Mesenchymal stem cell (in vitro differentiated cells and primary cell): ENCODE results near the gene CRISPLD2.
A peak's percentile ranks its signal among the peaks of the same experiment; 100 is the strongest.

ENCODE experiments used
- DNase-seq: peaks from one replicate; pipeline ENCODE4 v3.0.0-alpha.2; 2013
- H2AFZ ChIP-seq: one replicate; pipeline ENCODE4 v1.6.1; 2013; ENCODE audit warnings: low read depth, mild to moderate bottlenecking, control low read depth, inconsistent platforms, low read length, moderate library complexity
- H2AK5ac ChIP-seq: 2 replicates; pipeline ENCODE4 v1.6.1; 2013; ENCODE audit warnings: low read length, moderate library complexity, mild to moderate bottlenecking, inconsistent platforms; ENCODE audit not compliant: severe bottlenecking
- H2BK120ac ChIP-seq: one replicate; pipeline ENCODE4 v1.6.1; 2013; ENCODE audit warnings: low read depth, mild to moderate bottlenecking, inconsistent platforms, low read length, moderate library complexity
- H2BK12ac ChIP-seq, 2 experiments: one replicate each; pipeline ENCODE4 v1.6.1; 2013; ENCODE audit warnings: inconsistent platforms in 2 of 2, low read length in 2 of 2, mild to moderate bottlenecking in 2 of 2, moderate library complexity in 2 of 2, control low read depth in 1 of 2
- H2BK15ac ChIP-seq: one replicate; pipeline ENCODE4 v1.6.1; 2013; ENCODE audit warnings: mild to moderate bottlenecking, low read depth, inconsistent platforms; ENCODE audit not compliant: poor library complexity, severe bottlenecking
- H2BK5ac ChIP-seq: 2 replicates; pipeline ENCODE4 v1.6.1; 2013; ENCODE audit warnings: low read depth, mild to moderate bottlenecking, low read length, control low read depth, inconsistent platforms; ENCODE audit not compliant: poor library complexity, severe bottlenecking
- H3K14ac ChIP-seq, 2 experiments: one replicate each; pipeline ENCODE4 v1.6.1; 2013; ENCODE audit warnings: inconsistent platforms in 2 of 2, low read length in 2 of 2, control low read depth in 1 of 2, mild to moderate bottlenecking in 1 of 2, moderate library complexity in 1 of 2
- H3K18ac ChIP-seq, 2 experiments: one replicate each; pipeline ENCODE4 v1.6.1; 2013; ENCODE audit warnings: inconsistent platforms in 2 of 2, low read length in 2 of 2, control low read depth in 1 of 2, low read depth in 1 of 2, mild to moderate bottlenecking in 1 of 2
- H3K23ac ChIP-seq, 2 experiments: one replicate each; pipeline ENCODE4 v1.6.1; 2013; ENCODE audit warnings: inconsistent platforms in 2 of 2, low read length in 2 of 2, mild to moderate bottlenecking in 2 of 2, moderate library complexity in 2 of 2, control low read depth in 1 of 2
- H3K27ac ChIP-seq: 2 replicates; pipeline ENCODE4 v1.5.1; 2013; ENCODE audit warnings: mild to moderate bottlenecking, moderate library complexity, low read length, control low read depth, inconsistent platforms; ENCODE audit not compliant: poor library complexity, severe bottlenecking
- H3K27me3 ChIP-seq, 2 experiments: 2 replicates each; pipeline versions ENCODE4 v1.6.1 to v1.7.0; 2013; ENCODE audit warnings: low read length in 2 of 2, mild to moderate bottlenecking in 2 of 2, moderate library complexity in 2 of 2, control low read depth in 1 of 2, inconsistent platforms in 1 of 2; ENCODE audit not compliant: control insufficient read depth in 1 of 2, insufficient read depth in 1 of 2
- H3K36me3 ChIP-seq, 2 experiments: 2 replicates each; pipeline versions ENCODE4 v1.6.1 to v1.7.0; 2013; ENCODE audit warnings: low read length in 2 of 2, control low read depth in 1 of 2, inconsistent platforms in 1 of 2, low read depth in 1 of 2, mild to moderate bottlenecking in 1 of 2; ENCODE audit not compliant: insufficient read depth in 2 of 2, control insufficient read depth in 1 of 2
- H3K4ac ChIP-seq, 2 experiments: one replicate each; pipeline ENCODE4 v1.6.1; 2013; ENCODE audit warnings: inconsistent platforms in 2 of 2, low read length in 2 of 2, mild to moderate bottlenecking in 2 of 2, moderate library complexity in 2 of 2, control low read depth in 1 of 2, low read depth in 1 of 2
- H3K4me1 ChIP-seq: 2 replicates; pipeline ENCODE4 v1.6.1; 2013; ENCODE audit warnings: low read depth, low read length, control low read depth; ENCODE audit not compliant: control insufficient read depth, insufficient read depth
- H3K4me2 ChIP-seq: 2 replicates; pipeline ENCODE4 v1.6.1; 2013; ENCODE audit warnings: low read length, mild to moderate bottlenecking, inconsistent platforms; ENCODE audit not compliant: poor library complexity, severe bottlenecking
- H3K4me3 ChIP-seq, 2 experiments: 2 replicates each; pipeline versions ENCODE4 v1.5.1 to v1.7.0; 2013; ENCODE audit warnings: low read length in 2 of 2, mild to moderate bottlenecking in 2 of 2, control low read depth in 1 of 2, low read depth in 1 of 2; ENCODE audit not compliant: insufficient read depth in 1 of 2
- H3K79me1 ChIP-seq: replicated peaks from 2 replicates; pipeline ENCODE4 v1.6.1; 2013; ENCODE audit warnings: mild to moderate bottlenecking, control low read depth, low read length, inconsistent platforms; ENCODE audit not compliant: poor library complexity, severe bottlenecking
- H3K9ac ChIP-seq: 2 replicates; pipeline ENCODE4 v1.7.0; 2013; ENCODE audit warnings: mild to moderate bottlenecking, low read length, moderate library complexity
- H3K9me3 ChIP-seq: 2 replicates; pipeline ENCODE4 v1.7.0; 2013; ENCODE audit warnings: mild to moderate bottlenecking, low read length; ENCODE audit not compliant: control insufficient read depth
- H4K8ac ChIP-seq: one replicate; pipeline ENCODE4 v1.6.1; 2013; ENCODE audit warnings: inconsistent platforms, mild to moderate bottlenecking, low read length, moderate library complexity
- H4K91ac ChIP-seq: one replicate; pipeline ENCODE4 v1.6.1; 2013; ENCODE audit warnings: mild to moderate bottlenecking, low read length, inconsistent platforms
- WGBS: methylation state at CpG from one replicate; pipeline ENCODE4 v1.1.7; 2013; ENCODE audit warnings: mixed read lengths; 5-methylcytosine and 5-hydroxymethylcytosine counted together

The CRISPLD2 gene

DNA sequence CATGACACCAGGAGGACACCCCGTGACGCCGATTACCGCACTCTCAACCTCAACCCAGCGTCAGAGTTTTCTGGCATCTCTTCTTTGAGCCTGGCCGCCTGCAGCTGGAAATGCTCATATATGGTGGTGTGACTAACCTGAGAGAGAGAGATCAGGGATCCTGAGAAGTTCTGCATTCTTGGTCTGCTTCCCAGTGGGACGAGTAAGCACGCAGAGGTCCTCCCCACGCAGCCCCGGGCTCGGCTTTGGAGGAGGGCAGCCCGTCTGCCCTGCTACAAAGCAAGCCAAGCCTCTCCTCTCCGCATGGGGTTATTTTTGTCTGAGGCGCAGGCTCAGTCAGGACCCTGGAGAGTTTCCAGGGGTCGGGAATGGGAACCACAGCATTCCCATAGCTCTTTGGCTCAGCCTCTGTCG lies 16.5 kb downstream of the CRISPLD2 start:
- Histone ChIP-seq H3K14ac (no peak overlapping the region), H4K8ac (no peak overlapping the region), H3K36me3 (no peaks in the 10 kb centered on the region), H2BK5ac (peak overlapping the region; percentile 21), H3K9me3 (no peaks in the 10 kb centered on the region), H2BK12ac (no peak overlapping the region), H3K4me2 (peak overlapping the region; percentile 4), H2BK15ac (no peak overlapping the region), H3K4me1 (peaks cover 56% of the 10 kb centered on the region), H3K4me3 (no peak overlapping the region), H4K91ac (no peak overlapping the region), H2AK5ac (no peak overlapping the region), H2AFZ (no peak overlapping the region), H3K79me1 (no peaks in the 10 kb centered on the region), H2BK120ac (no peak overlapping the region), H3K27me3 (no peaks in the 10 kb centered on the region), H3K23ac (no peak overlapping the region), H3K4ac (no peak overlapping the region), H3K9ac (no peak overlapping the region), H3K27ac (peak overlapping the region; percentile 47), H3K18ac (no peak overlapping the region)
- WGBS, result 19% methylated on average over 16 of the region's 16 CpGs
- DNase-seq, result peak; percentile 99

DNA sequence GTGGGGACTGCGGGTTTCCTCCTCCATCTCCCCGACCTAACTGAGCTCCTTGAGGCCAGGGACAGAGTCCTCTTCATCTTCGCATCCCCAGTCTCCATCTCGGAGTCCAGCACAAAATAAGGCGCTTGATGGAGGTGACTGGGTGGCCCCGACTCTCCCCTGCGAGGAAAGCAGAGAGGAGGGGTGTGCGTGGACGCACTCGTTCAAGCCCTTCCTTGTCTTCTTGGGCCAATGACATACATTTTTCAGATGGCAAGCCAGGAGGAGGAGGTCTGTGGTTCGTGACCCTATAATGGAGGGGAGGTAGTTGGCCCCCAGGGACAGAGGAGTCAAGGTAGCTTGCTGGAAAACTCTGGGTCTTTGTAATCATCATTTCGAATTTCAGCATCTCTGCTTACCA lies 17.2 kb downstream of the CRISPLD2 start:
- WGBS, result 94% methylated on average over 12 of the region's 12 CpGs
- H2BK5ac ChIP-seq, result no peak overlapping the region
- H3K18ac ChIP-seq, result peak overlapping the region in 1 of 2 experiments; percentile 52
- H2BK12ac ChIP-seq, result peak overlapping the region in 1 of 2 experiments; percentile 17
- H3K9ac ChIP-seq, result no peak overlapping the region
- no peak overlapping the region for H2AFZ ChIP-seq
- H3K36me3 ChIP-seq, result no peaks in the 10 kb centered on the region
- no peak overlapping the region for H3K23ac ChIP-seq
- H3K4me2 ChIP-seq, result no peak overlapping the region
- no peaks in the 10 kb centered on the region for H3K9me3 ChIP-seq
- no peak overlapping the region for H3K4me3 ChIP-seq
- H4K91ac ChIP-seq, result no peak overlapping the region
- no peak overlapping the region for H4K8ac ChIP-seq
- H3K79me1 ChIP-seq, result no peaks in the 10 kb centered on the region
- peak overlapping the region in 1 of 2 experiments; percentile 36 for H3K4ac ChIP-seq
- no peak overlapping the region for H2BK15ac ChIP-seq
- no peak overlapping the region for H3K14ac ChIP-seq
- peak overlapping the region; percentile 43 for H2AK5ac ChIP-seq
- no peak for DNase-seq
- H2BK120ac ChIP-seq, result no peak overlapping the region
- H3K27me3 ChIP-seq, result no peaks in the 10 kb centered on the region
- H3K27ac ChIP-seq, result peak overlapping the region; percentile 47
- H3K4me1 ChIP-seq, result peaks cover 58% of the 10 kb centered on the region

- H3K9ac ChIP-seq, result no peak overlapping the region
- no peak overlapping the region for H4K91ac ChIP-seq
- H2BK5ac ChIP-seq, result no peak overlapping the region
- H3K4me3 ChIP-seq, result no peak overlapping the region
- WGBS, result 75% methylated on average over 18 of the region's 19 CpGs
- no peak overlapping the region for H3K27ac ChIP-seq
- no peak overlapping the region for H3K23ac ChIP-seq
- no peaks in the 10 kb centered on the region for H3K9me3 ChIP-seq
- H2BK15ac ChIP-seq, result no peak overlapping the region
- H3K14ac ChIP-seq, result peak overlapping the region in 1 of 2 experiments; percentile 21
- H2AFZ ChIP-seq, result no peak overlapping the region
- H2BK120ac ChIP-seq, result no peak overlapping the region
- H2AK5ac ChIP-seq, result peak overlapping the region; percentile 11
- H3K27me3 ChIP-seq, result no peaks in the 10 kb centered on the region
- H3K18ac ChIP-seq, result peak overlapping the region in 1 of 2 experiments; percentile 0
- H4K8ac ChIP-seq, result no peak overlapping the region
- H3K4me2 ChIP-seq, result no peak overlapping the region
- H3K4ac ChIP-seq, result no peak overlapping the region
- DNase-seq, result no peak
- H3K4me1 ChIP-seq, result peaks cover 48% of the 10 kb centered on the region
- no peaks in the 10 kb centered on the region for H3K36me3 ChIP-seq
- no peaks in the 10 kb centered on the region for H3K79me1 ChIP-seq
- peak overlapping the region in 1 of 2 experiments; percentile 1 for H2BK12ac ChIP-seq
These were observed 18.7 kb downstream of the CRISPLD2 start for GRCh38 chr16:84838383-84838948.

GRCh38 chr16:84839054-84839453 lies 19.3 kb downstream of the CRISPLD2 start:
- H3K18ac ChIP-seq, result peak overlapping the region in 1 of 2 experiments; percentile 5
- H3K27me3 ChIP-seq, result no peaks in the 10 kb centered on the region
- no peak overlapping the region for H3K27ac ChIP-seq
- H3K4me3 ChIP-seq, result no peak overlapping the region
- no peak overlapping the region for H3K23ac ChIP-seq
- no peaks in the 10 kb centered on the region for H3K9me3 ChIP-seq
- no peak overlapping the region for H2BK12ac ChIP-seq
- peak overlapping the region; percentile 25 for H4K91ac ChIP-seq
- no peak overlapping the region for H2BK15ac ChIP-seq
- no peak overlapping the region for H3K9ac ChIP-seq
- no peaks in the 10 kb centered on the region for H3K79me1 ChIP-seq
- H3K36me3 ChIP-seq, result no peaks in the 10 kb centered on the region
- H3K4me2 ChIP-seq, result no peak overlapping the region
- peak overlapping the region; percentile 62 for H2AK5ac ChIP-seq
- peaks cover 51% of the 10 kb centered on the region for H3K4me1 ChIP-seq
- H2BK120ac ChIP-seq, result no peak overlapping the region
- no peak overlapping the region for H2AFZ ChIP-seq
- WGBS, result 73% methylated on average over 7 of the region's 7 CpGs
- H3K14ac ChIP-seq, result peak overlapping the region in 1 of 2 experiments; percentile 82
- H4K8ac ChIP-seq, result no peak overlapping the region
- DNase-seq, result peak; percentile 73
- no peak overlapping the region for H3K4ac ChIP-seq
- peak overlapping the region; percentile 58 for H2BK5ac ChIP-seq
